T-cell (primary cell): ENCODE results near the gene PLPPR1. TPM values are rescaled to one million over a fixed set of nuclear protein-coding genes. Genes with fewer than 3 reads are reported as not detected.

Experiments
- ATAC-seq, 4 experiments: fragments of 200-7000 bp in 3 of 4; fragments of 150-1000 bp in 1 of 4; cut with Tn5 transposase; replicated peaks in 1 of 4; 1 replicate in 3 of 4; 2 replicates in 1 of 4; pipeline ENCODE4 v1.10.0; 2021; ENCODE audit warnings: moderate library complexity in 3 of 4, mild to moderate bottlenecking in 2 of 4, moderate number of reproducible peaks in 1 of 4
- CTCF ChIA-PET, 2 donors: fragments of 300-600 bp; sonication (Branson Sonifier 250); formaldehyde crosslinking; loops; one replicate each; lab custom pipeline; 2022; ENCODE audit warnings: antibody characterized with exemption in 2 of 2; lab: Charles Lee
- POLR2A ChIA-PET, 2 donors: fragments of 300-600 bp; sonication (Branson Sonifier 250); formaldehyde crosslinking; loops; one replicate each; lab custom pipeline; 2022; ENCODE audit warnings: antibody characterized with exemption in 2 of 2; lab: Charles Lee
- DNase-seq, 35 experiments: peaks; one replicate each; pipeline versions ENCODE4 v3.0.0 to v3.0.0-alpha.2; 2013 to 2023
- H3K27ac ChIP-seq: one replicate; pipeline ENCODE4 v1.5.1; 2013; ENCODE audit warnings: low read length
- H3K27me3 ChIP-seq, 2 experiments: replicated peaks in 1 of 2; 1 replicate in 1 of 2; 2 replicates in 1 of 2; pipeline versions ENCODE4 v1.6.1 to v1.7.0; 2013; ENCODE audit warnings: low read length in 1 of 2, mixed read lengths in 1 of 2; ENCODE audit not compliant: control insufficient read depth in 2 of 2, insufficient read depth in 2 of 2; ENCODE audit errors: extremely low read depth in 1 of 2
- H3K36me3 ChIP-seq, 2 donors: 1 replicate in 1 of 2; 2 replicates in 1 of 2; pipeline versions ENCODE4 v1.6.1 to v1.7.0; 2013; ENCODE audit warnings: low read length in 1 of 2; ENCODE audit not compliant: control insufficient read depth in 2 of 2, insufficient read depth in 1 of 2; ENCODE audit errors: extremely low read depth in 1 of 2
- H3K4me1 ChIP-seq, 2 experiments: 1 replicate in 1 of 2; 2 replicates in 1 of 2; pipeline versions ENCODE4 v1.6.1 to v1.7.0; 2013; ENCODE audit warnings: low read length in 2 of 2, mixed read lengths in 1 of 2; ENCODE audit not compliant: insufficient read depth in 2 of 2, control insufficient read depth in 1 of 2; ENCODE audit errors: extremely low read depth in 1 of 2
- H3K4me3 ChIP-seq, 2 donors: 1 replicate in 1 of 2; 2 replicates in 1 of 2; pipeline versions ENCODE4 v1.5.1 to v1.7.0; 2013; ENCODE audit warnings: mild to moderate bottlenecking in 2 of 2, low read length in 1 of 2, moderate library complexity in 1 of 2; ENCODE audit not compliant: control insufficient read depth in 1 of 2; ENCODE audit errors: extremely low read depth in 1 of 2
- H3K9me3 ChIP-seq: 2 replicates; pipeline ENCODE4 v1.7.0; 2013
- H3K27ac Mint-ChIP-seq, 2 donors: one replicate each; pipeline ENCODE4 v1.8.0; 2020 to 2021; ENCODE audit warnings: mild to moderate bottlenecking in 2 of 2, mixed read lengths in 2 of 2
- H3K27me3 Mint-ChIP-seq, 2 donors: one replicate each; pipeline ENCODE4 v1.8.0; 2021 to 2022; ENCODE audit warnings: mixed read lengths in 2 of 2
- H3K36me3 Mint-ChIP-seq: one replicate; pipeline ENCODE4 v1.8.0; 2021; ENCODE audit warnings: mixed read lengths
- H3K4me1 Mint-ChIP-seq, 3 donors: one replicate each; pipeline ENCODE4 v1.8.0; 2020 to 2022; ENCODE audit warnings: mixed read lengths in 3 of 3, mild to moderate bottlenecking in 1 of 3
- H3K4me3 Mint-ChIP-seq, 3 donors: one replicate each; pipeline ENCODE4 v1.8.0; 2020 to 2022; ENCODE audit warnings: mild to moderate bottlenecking in 3 of 3, mixed read lengths in 3 of 3, moderate library complexity in 3 of 3
- H3K9me3 Mint-ChIP-seq, 3 donors: one replicate each; pipeline ENCODE4 v1.8.0; 2020 to 2022; ENCODE audit warnings: mixed read lengths in 3 of 3
- WGBS: methylation state at CpG from one replicate; pipeline ENCODE4 v1.1.5; 2013; ENCODE audit warnings: missing lambda C conversion rate; ENCODE audit not compliant: insufficient coverage; 5-methylcytosine and 5-hydroxymethylcytosine counted together
- total RNA-seq, 35 experiments: library from RNA in 6 of 35; stranded (reverse) in 6 of 35; fragments of 120-200 nt in 1 of 35; gene quantifications; one replicate each; pipeline versions ENCODE4 v1.2.1 to v1.2.4 and lab custom pipeline; 2013 to 2026

PLPPR1 gene
- total RNA-seq, 5 donors from 2014 or later (not counting 1 experiment from before 2014, with no cell fraction given): not detected

GRCh38 chr9:101232405-101232977 lies 204.0 kb downstream of the PLPPR1 start:
- no peaks in the 10 kb centered on the region for H3K9me3 ChIP-seq
- ChIA-PET POLR2A (no interaction called here), CTCF (no interaction called here)
- WGBS: no CpG with 5 or more reads among the region's 2 CpGs
- ATAC-seq (no peak), DNase-seq (no peak)
- H3K4me3 ChIP-seq: no peak overlapping the region
- no peak overlapping the region for H3K4me3 Mint-ChIP-seq
- no peaks in the 10 kb centered on the region for H3K4me1 ChIP-seq
- no peaks in the 10 kb centered on the region for H3K27me3 ChIP-seq
- H3K36me3 ChIP-seq: no peaks in the 10 kb centered on the region
- H3K9me3 Mint-ChIP-seq: no peaks in the 10 kb centered on the region
- no peaks in the 10 kb centered on the region for H3K4me1 Mint-ChIP-seq
- peaks cover 9 to 19% of the 10 kb centered on the region in 2 donors for H3K27me3 Mint-ChIP-seq
- no peak overlapping the region for H3K27ac Mint-ChIP-seq
- H3K27ac ChIP-seq: no peak overlapping the region
- H3K36me3 Mint-ChIP-seq: no peaks in the 10 kb centered on the region

GRCh38 chr9:101235105-101235866 lies 206.8 kb downstream of the PLPPR1 start:
- Mint-ChIP-seq H3K27ac (no peak overlapping the region), H3K27me3 (peaks cover 9 to 12% of the 10 kb centered on the region in 2 donors), H3K36me3 (no peaks in the 10 kb centered on the region), H3K4me1 (no peaks in the 10 kb centered on the region), H3K4me3 (no peak overlapping the region), H3K9me3 (peaks cover 5 to 8% (median 5%) of the 10 kb centered on the region in 3 donors)
- H3K9me3 ChIP-seq: no peaks in the 10 kb centered on the region
- DNase-seq (no peak), ATAC-seq (no peak)
- H3K36me3 ChIP-seq: no peaks in the 10 kb centered on the region
- 35% methylated on average over 2 of the region's 6 CpGs for WGBS
- no peaks in the 10 kb centered on the region for H3K27me3 ChIP-seq
- H3K27ac ChIP-seq: no peak overlapping the region
- H3K4me3 ChIP-seq: no peak overlapping the region
- CTCF ChIA-PET: no interaction called here
- POLR2A ChIA-PET: no interaction called here
- H3K4me1 ChIP-seq: no peaks in the 10 kb centered on the region

- ChIA-PET CTCF (no interaction called here), POLR2A (no interaction called here)
- WGBS: 100% methylated on average over 1 of the region's 1 CpG
- H3K9me3 ChIP-seq: no peaks in the 10 kb centered on the region
- no peaks in the 10 kb centered on the region for H3K36me3 ChIP-seq
- H3K4me3 Mint-ChIP-seq: no peak overlapping the region
- no peaks in the 10 kb centered on the region for H3K4me1 ChIP-seq
- H3K4me3 ChIP-seq: no peak overlapping the region
- no peak overlapping the region for H3K27ac Mint-ChIP-seq
- no peaks in the 10 kb centered on the region for H3K4me1 Mint-ChIP-seq
- no peaks in the 10 kb centered on the region for H3K36me3 Mint-ChIP-seq
- H3K27me3 ChIP-seq: no peaks in the 10 kb centered on the region
- H3K27ac ChIP-seq: no peak overlapping the region
- no peaks in the 10 kb centered on the region for H3K27me3 Mint-ChIP-seq
- peaks cover 5 to 8% (median 5%) of the 10 kb centered on the region in 3 donors for H3K9me3 Mint-ChIP-seq
- ATAC-seq (no peak), DNase-seq (no peak)
Observed at GRCh38 chr9:101242651-101243050, 214.1 kb downstream of the PLPPR1 start.

- no peaks in the 10 kb centered on the region for H3K36me3 ChIP-seq
- no peak overlapping the region for H3K27ac Mint-ChIP-seq
- CTCF ChIA-PET: no interaction called here
Observed at GRCh38 chr9:101246691-101247090, 218.2 kb downstream of the PLPPR1 start.

GRCh38 chr9:101247297-101247696 lies 218.8 kb downstream of the PLPPR1 start:
- H3K27me3 ChIP-seq: no peaks in the 10 kb centered on the region
- no peaks in the 10 kb centered on the region for H3K36me3 Mint-ChIP-seq
- H3K4me3 ChIP-seq: no peak overlapping the region
- ChIA-PET POLR2A (no interaction called here), CTCF (no interaction called here)
- no peak for ATAC-seq
- H3K9me3 ChIP-seq: no peaks in the 10 kb centered on the region
- H3K4me1 ChIP-seq: no peaks in the 10 kb centered on the region
- no peaks in the 10 kb centered on the region for H3K4me1 Mint-ChIP-seq
- H3K9me3 Mint-ChIP-seq: no peaks in the 10 kb centered on the region
- H3K4me3 Mint-ChIP-seq: no peak overlapping the region
- no peak overlapping the region for H3K27ac Mint-ChIP-seq
- no peaks in the 10 kb centered on the region for H3K27me3 Mint-ChIP-seq
- no CpG with 5 or more reads among the region's 2 CpGs for WGBS
- no peaks in the 10 kb centered on the region for H3K36me3 ChIP-seq
- no peak overlapping the region for H3K27ac ChIP-seq
- DNase-seq: no peak

More at GRCh38 chr9:101246691-101247090, 218.2 kb downstream of the PLPPR1 start:
- WGBS: 50% methylated on average over 1 of the region's 1 CpG
- H3K36me3 Mint-ChIP-seq: no peaks in the 10 kb centered on the region
- H3K4me1 Mint-ChIP-seq: no peaks in the 10 kb centered on the region
- POLR2A ChIA-PET: no interaction called here
- ATAC-seq (no peak), DNase-seq (no peak)
- Histone ChIP-seq H3K4me3 (no peak overlapping the region), H3K27me3 (no peaks in the 10 kb centered on the region), H3K27ac (no peak overlapping the region), H3K9me3 (no peaks in the 10 kb centered on the region), H3K4me1 (no peaks in the 10 kb centered on the region)
- H3K9me3 Mint-ChIP-seq: no peaks in the 10 kb centered on the region
- H3K27me3 Mint-ChIP-seq: no peaks in the 10 kb centered on the region
- no peak overlapping the region for H3K4me3 Mint-ChIP-seq

GRCh38 chr9:101254733-101255433 lies 226.4 kb downstream of the PLPPR1 start:
- Histone ChIP-seq H3K9me3 (no peaks in the 10 kb centered on the region), H3K4me1 (no peaks in the 10 kb centered on the region), H3K4me3 (no peak overlapping the region), H3K27ac (no peak overlapping the region), H3K36me3 (no peaks in the 10 kb centered on the region), H3K27me3 (no peaks in the 10 kb centered on the region)
- Mint-ChIP-seq H3K4me3 (no peak overlapping the region), H3K9me3 (no peaks in the 10 kb centered on the region), H3K27me3 (peaks cover 2 to 8% of the 10 kb centered on the region in 2 donors), H3K4me1 (no peaks in the 10 kb centered on the region), H3K27ac (no peak overlapping the region), H3K36me3 (no peaks in the 10 kb centered on the region)
- WGBS: no CpG with 5 or more reads among the region's 1 CpG
- no peak for DNase-seq
- CTCF ChIA-PET: no interaction called here
- ATAC-seq: no peak
- POLR2A ChIA-PET: no interaction called here
